ENCODE results near the gene TTC28. TPM values are rescaled to one million over a fixed set of nuclear protein-coding genes. Genes with fewer than 3 reads are reported as not detected.

Gene TTC28
- total RNA-seq, 1 experiment from 2014 or later: 0.12 TPM

- Histone ChIP-seq H2AFZ (ENCODE audit: low read depth, low read length, poor library complexity, severe bottlenecking) (no peak overlapping the region), H4K20me1 (ENCODE audit: insufficient read depth) (no peaks in the 10 kb centered on the region), H3K27me3 (ENCODE audit: insufficient read depth, low read length) (peaks cover 21% of the 10 kb centered on the region), H3K9me2 (ENCODE audit: insufficient read depth) (no peaks in the 10 kb centered on the region), H3K27ac (ENCODE audit: low read depth, low read length) (no peak overlapping the region), H3K4me1 (ENCODE audit: control insufficient read depth in 1 of 2, insufficient read depth in 2 of 2, low read length in 2 of 2) (no peaks in the 10 kb centered on the region), H3K9me3 (ENCODE audit: control insufficient read depth in 1 of 2, insufficient read depth in 1 of 2, low read depth in 1 of 2, low read length in 2 of 2) (no peaks in the 10 kb centered on the region), H3K4me3 (replicated peaks in 1 of 2; ENCODE audit: low read depth in 1 of 2, low read length in 2 of 2) (no peak overlapping the region), H3K36me3 (ENCODE audit: control insufficient read depth in 1 of 2, insufficient read depth in 2 of 2, low read length in 2 of 2) (no peaks in the 10 kb centered on the region), H3K4me2 (ENCODE audit: low read length) (no peak overlapping the region), H3K79me2 (ENCODE audit: insufficient read depth, low read length) (no peaks in the 10 kb centered on the region), H3K9ac (ENCODE audit: low read length) (no peak overlapping the region)
- TF ChIP-seq CEBPB (IDR thresholded peaks at IDR 0.05; ENCODE audit: low read depth) (no peak), SRF (IDR thresholded peaks at IDR 0.05; ENCODE audit: low read depth) (no peak), ELF1 (IDR thresholded peaks at IDR 0.05; ENCODE audit: borderline replicate concordance, low read depth) (no peak), REST (IDR thresholded peaks at IDR 0.05; ENCODE audit: low read depth) (no peak), FOSL1 (IDR thresholded peaks at IDR 0.05; ENCODE audit: low read depth) (no peak), SP1 (IDR thresholded peaks at IDR 0.05; ENCODE audit: low read depth) (no peak), YY1 (IDR thresholded peaks at IDR 0.05; ENCODE audit: extremely low read depth, insufficient replicate concordance, low read depth, low read length) (no peak), SIN3A (IDR thresholded peaks at IDR 0.05; ENCODE audit: low read depth) (no peak), CTCF (IDR thresholded peaks at IDR 0.05 in 2 of 3, conservative IDR thresholded peaks at IDR 0.05 in 1 of 3; ENCODE audit: borderline replicate concordance in 1 of 3, insufficient read depth in 1 of 3, low read depth in 2 of 3, low read length in 2 of 3) (no peak), ZFX (IDR thresholded peaks at IDR 0.05) (no peak), JUND (IDR thresholded peaks at IDR 0.05) (no peak)
- ATAC-seq (no peak), DNase-seq (ENCODE audit: low read depth, low spot score) (no peak)
- ChIA-PET RAD21 (ENCODE audit: low non-redundant PET in 1 of 2, low total read pairs in 2 of 2, uncharacterized antibody in 2 of 2, unreplicated experiment in 2 of 2) (no interaction called here), CTCF (no interaction called here), POLR2A (no interaction called here)
- no TSS peak for BruUV-seq (replicated peaks)
- intact Hi-C loops (cut with micrococcal nuclease): no loop called here
These were observed 98.6 kb downstream of the TTC28 start for GRCh38 chr22:28581016-28581415.
